ENCODE measurements around the gene VTN.

The VTN gene

GRCh38 chr17:28364665-28365363 is 5.3 kb downstream of the VTN start, which contains the start of gene SEBOX:
SEBOX (minus strand) TSS chr17:28365199; CDS start chr17:28365151, 48 bp downstream.
- Histone ChIP-seq H3K36me3 (ENCODE audit: low read depth) (peaks cover 21% of the 10 kb centered on the region), H3K9me3 (ENCODE audit: severe bottlenecking) (no peaks in the 10 kb centered on the region), H3K4me3 (ENCODE audit: severe bottlenecking) (no peak within 1 kb of the TSS), H3K27ac (ENCODE audit: poor library complexity, severe bottlenecking) (no peak within 1 kb of the TSS), H3K4me1 (ENCODE audit: insufficient read depth, poor library complexity, severe bottlenecking) (no peaks in the 10 kb centered on the region), H3K27me3 (ENCODE audit: insufficient read depth, poor library complexity, severe bottlenecking) (no peaks in the 10 kb centered on the region)
- ATAC-seq (ENCODE audit: low read depth), result no peak
- TF ChIP-seq CTCF (IDR thresholded peaks at IDR 0.05; ENCODE audit: poor library complexity, severe bottlenecking), result no peak
- no peak for DNase-seq (ENCODE audit: low spot score)

GRCh38 chr17:28363776-28364650 is 6.1 kb downstream of the VTN start:
- no peak for ATAC-seq (ENCODE audit: low read depth)
- Histone ChIP-seq H3K9me3 (ENCODE audit: severe bottlenecking) (no peaks in the 10 kb centered on the region), H3K36me3 (ENCODE audit: low read depth) (peaks cover 26% of the 10 kb centered on the region), H3K4me1 (ENCODE audit: insufficient read depth, poor library complexity, severe bottlenecking) (no peaks in the 10 kb centered on the region), H3K4me3 (ENCODE audit: severe bottlenecking) (no peak overlapping the region), H3K27ac (ENCODE audit: poor library complexity, severe bottlenecking) (no peak overlapping the region), H3K27me3 (ENCODE audit: insufficient read depth, poor library complexity, severe bottlenecking) (no peaks in the 10 kb centered on the region)
- no peak for DNase-seq (ENCODE audit: low spot score)
- no peak for TF ChIP-seq CTCF (IDR thresholded peaks at IDR 0.05; ENCODE audit: poor library complexity, severe bottlenecking)

GRCh38 chr17:28363186-28363585 is 6.9 kb downstream of the VTN start:
- H3K36me3 ChIP-seq (ENCODE audit: low read depth), result peaks cover 26% of the 10 kb centered on the region

GRCh38 chr17:28357901-28358197 is 12.3 kb downstream of the VTN start:
- H3K27ac ChIP-seq (ENCODE audit: poor library complexity, severe bottlenecking), result no peak overlapping the region
- H3K4me1 ChIP-seq (ENCODE audit: insufficient read depth, poor library complexity, severe bottlenecking), result peaks cover 5% of the 10 kb centered on the region
- no peak for DNase-seq (ENCODE audit: low spot score)
- H3K36me3 ChIP-seq (ENCODE audit: low read depth), result peaks cover 52% of the 10 kb centered on the region
- H3K9me3 ChIP-seq (ENCODE audit: severe bottlenecking), result no peaks in the 10 kb centered on the region
- peak overlapping the region; percentile 95 for H3K4me3 ChIP-seq (ENCODE audit: severe bottlenecking)
- ATAC-seq (ENCODE audit: low read depth), result no peak
- H3K27me3 ChIP-seq (ENCODE audit: insufficient read depth, poor library complexity, severe bottlenecking), result no peaks in the 10 kb centered on the region
- no peak for TF ChIP-seq CTCF (IDR thresholded peaks at IDR 0.05; ENCODE audit: poor library complexity, severe bottlenecking)

More at GRCh38 chr17:28363186-28363585, 6.9 kb downstream of the VTN start:
- no peaks in the 10 kb centered on the region for H3K9me3 ChIP-seq (ENCODE audit: severe bottlenecking)
- no peaks in the 10 kb centered on the region for H3K27me3 ChIP-seq (ENCODE audit: insufficient read depth, poor library complexity, severe bottlenecking)
- H3K27ac ChIP-seq (ENCODE audit: poor library complexity, severe bottlenecking), result no peak overlapping the region
- peaks cover 4% of the 10 kb centered on the region for H3K4me1 ChIP-seq (ENCODE audit: insufficient read depth, poor library complexity, severe bottlenecking)
- TF ChIP-seq CTCF (IDR thresholded peaks at IDR 0.05; ENCODE audit: poor library complexity, severe bottlenecking), result no peak
- DNase-seq (ENCODE audit: low spot score) (no peak), ATAC-seq (ENCODE audit: low read depth) (no peak)
- H3K4me3 ChIP-seq (ENCODE audit: severe bottlenecking), result no peak overlapping the region
